GM21526 (cell line): ENCODE results near the gene DESI2.

ENCODE experiments used
- ATAC-seq: cut with Tn5 transposase; IDR thresholded peaks from one replicate; pipeline ENCODE4 v1.9.1; 2021; ENCODE audit warnings: moderate library complexity; ENCODE audit not compliant: unreplicated experiment, low FRiP score

Gene DESI2

GRCh38 chr1:244652623-244653438, at the start of gene DESI2:
TSS of gene DESI2 (plus strand) at chr1:244653126. CDS start at chr1:244653314, 188 bp downstream.
- peak; percentile 96 for ATAC-seq

GRCh38 chr1:244603498-244603897, 49.4 kb upstream of the DESI2 start:
- no peak for ATAC-seq

GRCh38 chr1:244605835-244606370, 47.0 kb upstream of the DESI2 start:
- ATAC-seq, result no peak

DNA sequence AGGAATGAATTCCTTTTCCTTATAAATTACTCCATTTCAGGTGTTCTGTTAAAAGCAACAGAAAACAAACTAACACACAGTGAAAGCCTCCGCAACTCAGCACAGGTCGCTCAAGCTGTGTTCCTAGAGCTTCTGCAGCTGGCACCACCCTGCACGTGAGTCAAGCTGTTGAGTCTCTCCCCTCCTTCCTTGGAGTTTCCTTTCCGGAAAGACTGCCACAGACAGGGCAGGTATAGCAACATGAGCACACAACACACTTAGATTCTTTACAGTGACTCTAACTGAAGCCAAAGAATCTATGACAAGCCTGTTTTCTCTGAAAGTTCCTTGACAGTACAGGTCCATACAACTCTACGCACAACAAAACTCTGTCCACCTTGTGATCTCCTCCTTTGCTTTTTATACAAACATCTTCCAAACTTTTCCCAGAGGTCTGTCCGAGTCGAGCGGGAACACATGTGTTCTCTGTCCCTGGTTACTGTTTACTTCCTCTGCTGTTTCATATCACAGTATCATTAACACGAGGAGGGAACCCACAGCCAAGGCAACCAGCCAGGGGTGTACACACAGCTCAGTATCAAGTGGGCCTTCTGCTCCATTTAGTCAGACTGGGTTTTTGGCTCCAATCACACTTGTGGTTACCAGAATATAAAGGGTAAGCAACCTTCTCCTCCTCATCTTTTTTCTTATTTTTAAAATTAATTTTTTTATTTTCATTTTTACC, 38.7 kb upstream of the DESI2 start:
- no peak for ATAC-seq

DNA sequence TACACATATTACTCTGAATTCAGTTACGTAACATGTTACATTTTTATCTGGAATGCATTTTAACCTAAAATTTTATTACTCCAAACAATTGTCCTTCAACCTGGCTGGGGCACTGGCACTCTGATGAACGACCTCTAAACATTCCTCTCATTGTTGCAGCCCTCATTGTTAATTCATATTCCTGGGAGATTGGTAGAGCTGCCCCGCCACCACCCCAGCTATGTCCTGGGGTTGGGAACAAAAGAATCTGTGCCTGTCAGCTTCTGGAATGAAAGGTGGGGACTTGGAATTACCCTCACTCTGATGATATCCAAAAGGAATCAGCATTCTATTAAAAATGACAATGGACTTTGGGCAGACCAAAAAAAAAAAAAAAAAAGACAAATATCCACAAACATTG, 38.0 kb upstream of the DESI2 start:
- no peak for ATAC-seq

- no peak for ATAC-seq
Observed at GRCh38 chr1:244615301-244615700, 37.6 kb upstream of the DESI2 start.

GRCh38 chr1:244626709-244627108, 26.2 kb upstream of the DESI2 start:
- no peak for ATAC-seq

- no peak for ATAC-seq
Observed at GRCh38 chr1:244628789-244629188, 24.1 kb upstream of the DESI2 start.

- no peak for ATAC-seq
Observed at GRCh38 chr1:244633140-244633539, 19.8 kb upstream of the DESI2 start.

DNA sequence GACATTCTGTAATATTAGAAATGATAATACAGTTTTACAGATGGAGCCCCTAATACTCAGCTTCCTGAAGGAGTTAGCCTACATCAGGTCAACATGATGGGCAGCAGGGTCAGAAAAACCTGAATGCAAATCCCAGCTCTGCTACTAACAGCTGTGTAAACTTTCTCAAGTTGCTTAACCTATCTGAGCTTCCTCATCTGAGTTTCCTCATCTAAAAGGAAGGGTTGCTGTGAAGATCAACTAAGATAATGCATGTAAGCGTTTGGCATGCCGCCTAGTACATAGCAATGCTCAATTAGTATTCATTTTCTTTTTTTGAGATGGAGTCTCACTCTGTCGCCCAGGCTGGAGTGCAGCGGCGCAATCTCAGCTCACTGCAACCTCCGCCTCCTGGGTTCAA, 18.4 kb upstream of the DESI2 start:
- ATAC-seq, result no peak

- ATAC-seq, result no peak
Observed at GRCh38 chr1:244636488-244637259, 16.3 kb upstream of the DESI2 start.

DNA sequence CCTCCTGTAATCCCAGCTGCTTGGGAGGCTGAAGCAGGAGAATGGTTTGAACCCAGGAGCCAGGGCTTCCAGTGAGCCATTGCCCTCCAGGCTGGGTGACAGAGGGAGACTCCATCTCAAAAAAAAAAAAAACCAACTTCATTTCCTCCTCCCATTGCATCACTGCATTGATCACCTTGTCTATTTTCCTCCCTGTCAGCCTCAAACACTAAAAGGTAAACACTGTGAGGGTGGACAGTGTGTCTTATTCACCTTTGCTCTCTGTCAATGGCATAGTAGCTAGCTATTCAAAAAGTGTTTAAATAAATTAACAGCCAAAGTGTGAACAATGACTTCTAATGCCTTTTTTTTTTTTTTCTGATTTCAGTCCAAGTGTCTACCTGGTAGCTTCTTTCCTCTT, 13.4 kb upstream of the DESI2 start:
- no peak for ATAC-seq

GRCh38 chr1:244640917-244641316, 12.0 kb upstream of the DESI2 start:
- no peak for ATAC-seq

DNA sequence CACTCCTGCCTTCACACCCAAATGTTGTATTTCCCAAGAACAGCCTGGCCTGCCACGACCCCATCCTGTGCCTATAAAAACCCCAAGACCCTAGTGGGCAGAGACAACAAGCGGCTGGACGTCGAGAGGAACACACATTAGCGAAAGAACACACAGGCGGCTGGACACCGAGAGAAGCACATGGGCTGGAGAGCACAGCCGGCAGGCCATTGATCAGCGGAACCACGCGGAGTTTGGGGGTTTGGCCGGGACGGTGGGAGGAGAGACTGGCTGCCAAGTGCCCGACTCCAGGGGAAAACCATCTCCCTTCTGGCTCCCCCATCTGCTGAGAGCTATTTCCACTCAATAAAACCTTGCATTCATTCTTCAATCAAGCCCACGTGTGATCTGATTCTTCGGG, 10.4 kb upstream of the DESI2 start:
- no peak for ATAC-seq

DNA sequence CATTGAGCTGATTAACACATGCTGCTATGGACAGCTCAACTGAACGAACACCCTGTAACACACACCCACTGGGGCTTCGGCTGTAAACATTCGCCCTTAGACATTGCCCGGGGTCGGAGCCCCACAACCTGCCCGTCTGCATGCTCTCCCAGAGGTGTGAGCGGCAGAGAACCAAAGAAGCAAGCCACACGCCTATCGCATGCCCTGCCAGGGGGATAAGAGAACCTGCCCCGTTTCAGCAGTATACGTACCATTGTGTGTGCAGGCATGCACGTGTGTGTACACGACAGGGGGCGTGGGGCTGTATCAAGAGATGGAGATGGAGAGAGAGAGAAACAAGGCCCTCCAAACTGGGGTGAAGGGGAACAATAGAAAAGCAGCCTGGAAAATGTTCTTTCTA, 9.9 kb upstream of the DESI2 start:
- ATAC-seq, result no peak

DNA sequence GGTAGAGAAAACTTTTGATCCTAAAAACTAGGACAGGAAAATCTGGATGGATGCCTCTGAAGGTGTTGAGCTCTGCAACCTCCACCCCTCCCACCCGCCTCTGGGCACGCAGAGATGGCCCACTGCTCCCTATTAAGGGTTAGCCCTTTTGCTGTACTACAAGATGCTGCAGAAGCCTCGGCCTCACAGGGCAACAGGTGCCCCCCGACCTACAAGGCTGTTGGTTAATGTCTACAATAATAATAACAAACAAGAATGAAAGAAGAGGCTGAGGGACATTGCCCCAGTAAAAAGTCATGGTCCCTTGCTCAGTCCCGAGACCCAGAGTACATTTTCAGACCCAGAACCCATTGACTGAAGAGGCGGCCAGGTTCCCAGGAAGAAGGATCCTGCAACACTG, 7.5 kb upstream of the DESI2 start:
- no peak for ATAC-seq

- no peak for ATAC-seq
Observed at GRCh38 chr1:244645890-244646289, 7.0 kb upstream of the DESI2 start.

- ATAC-seq, result no peak
Observed at GRCh38 chr1:244647819-244648218, 5.1 kb upstream of the DESI2 start.

- ATAC-seq, result no peak
Observed at GRCh38 chr1:244651956-244652622, 837 bp upstream of the DESI2 start.

DNA sequence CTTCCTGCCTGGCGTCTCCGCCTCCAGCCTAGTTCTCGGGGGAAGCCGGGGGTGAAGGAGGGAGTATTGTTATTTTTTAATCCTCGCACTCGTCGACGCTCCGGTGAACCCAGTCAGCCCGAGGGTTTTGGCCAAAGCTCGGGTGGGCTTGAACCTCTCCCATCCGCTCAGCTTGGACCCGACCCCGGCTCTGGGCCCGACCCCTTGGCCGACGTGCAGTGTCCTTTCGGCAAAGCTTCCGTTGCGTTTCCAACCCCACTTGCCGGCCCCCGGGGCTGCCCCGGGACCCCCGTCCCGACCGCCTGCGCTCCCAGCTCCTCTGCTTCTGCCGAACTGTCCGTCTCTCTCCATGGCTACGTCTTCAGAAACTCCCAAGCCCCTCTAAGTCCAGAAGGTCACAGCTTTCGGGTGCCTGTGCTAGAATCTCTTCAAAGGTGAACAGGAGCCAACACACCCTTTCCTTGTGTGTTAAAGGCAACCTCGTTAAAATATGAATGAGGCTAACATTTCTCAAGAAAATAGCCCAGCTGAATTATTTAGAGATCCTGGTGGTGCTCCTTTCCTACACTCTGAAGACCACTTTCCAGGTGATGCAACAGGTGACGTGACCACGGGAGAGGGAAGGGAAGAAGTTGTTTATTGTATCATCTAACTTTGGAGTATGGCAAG, 647 bp downstream of the DESI2 start:
- peak; percentile 0 for ATAC-seq
